Measurements from ENCODE around the gene SYNE3. TPM values are rescaled to one million over a fixed set of nuclear protein-coding genes. Genes with fewer than 3 reads are reported as not detected.
A peak's percentile ranks its signal among the peaks of the same experiment; 100 is the strongest.

SYNE3 gene
- total RNA-seq, 1 experiment from 2014 or later, result 6.2 TPM

- H3K27me3 ChIP-seq (ENCODE audit: control insufficient read depth, insufficient read depth, low read length), result no peaks in the 10 kb centered on the region
- in situ Hi-C loops (cut with HindIII; ENCODE audit: low pct_unique_long_range_greater_than_20kb, low sequenced_read_pairs), result no loop called here
- no peak overlapping the region for H3K27ac ChIP-seq (ENCODE audit: low read length)
- DNase-seq (ENCODE audit: low read depth, low spot score) (no peak), ATAC-seq (no peak)
- H3K36me3 ChIP-seq (ENCODE audit: control insufficient read depth, insufficient read depth, low read length), result peaks cover 12% of the 10 kb centered on the region
- ChIA-PET POLR2A (no interaction called here), CTCF (no interaction called here)
- TF ChIP-seq, protein P1, sequence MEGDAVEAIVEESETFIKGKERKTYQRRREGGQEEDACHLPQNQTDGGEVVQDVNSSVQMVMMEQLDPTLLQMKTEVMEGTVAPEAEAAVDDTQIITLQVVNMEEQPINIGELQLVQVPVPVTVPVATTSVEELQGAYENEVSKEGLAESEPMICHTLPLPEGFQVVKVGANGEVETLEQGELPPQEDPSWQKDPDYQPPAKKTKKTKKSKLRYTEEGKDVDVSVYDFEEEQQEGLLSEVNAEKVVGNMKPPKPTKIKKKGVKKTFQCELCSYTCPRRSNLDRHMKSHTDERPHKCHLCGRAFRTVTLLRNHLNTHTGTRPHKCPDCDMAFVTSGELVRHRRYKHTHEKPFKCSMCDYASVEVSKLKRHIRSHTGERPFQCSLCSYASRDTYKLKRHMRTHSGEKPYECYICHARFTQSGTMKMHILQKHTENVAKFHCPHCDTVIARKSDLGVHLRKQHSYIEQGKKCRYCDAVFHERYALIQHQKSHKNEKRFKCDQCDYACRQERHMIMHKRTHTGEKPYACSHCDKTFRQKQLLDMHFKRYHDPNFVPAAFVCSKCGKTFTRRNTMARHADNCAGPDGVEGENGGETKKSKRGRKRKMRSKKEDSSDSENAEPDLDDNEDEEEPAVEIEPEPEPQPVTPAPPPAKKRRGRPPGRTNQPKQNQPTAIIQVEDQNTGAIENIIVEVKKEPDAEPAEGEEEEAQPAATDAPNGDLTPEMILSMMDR (IDR thresholded peaks at IDR 0.05), result no peak
- TF ChIP-seq TCF7L2 (IDR thresholded peaks at IDR 0.05; ENCODE audit: low read depth, low read length), result no peak
- no peak for TF ChIP-seq POLR2AphosphoS5 (IDR thresholded peaks at IDR 0.05; ENCODE audit: low read depth, low read length)
- TF ChIP-seq REST (IDR thresholded peaks at IDR 0.05; ENCODE audit: insufficient read depth in 1 of 2, low read depth in 2 of 2, low read length in 1 of 2), result no peak
- no peak for TF ChIP-seq SIN3A (IDR thresholded peaks at IDR 0.05; ENCODE audit: borderline replicate concordance, insufficient read depth, low read depth, low read length)
- BruUV-seq (replicated peaks), result no TSS peak
- H3K4me3 ChIP-seq (ENCODE audit: low read depth in 2 of 2, low read length in 2 of 2), result no peak overlapping the region
- intact Hi-C loops (cut with micrococcal nuclease; ENCODE audit: unreplicated experiment), result no loop called here
- H3K4me1 ChIP-seq (ENCODE audit: control insufficient read depth, insufficient read depth, low read length), result peaks cover 33% of the 10 kb centered on the region
- no peaks in the 10 kb centered on the region for H3K9me3 ChIP-seq (ENCODE audit: control insufficient read depth, insufficient read depth, low read depth, low read length)
These were observed 12.8 kb upstream of the SYNE3 start for GRCh38 chr14:95529216-95529615.

DNA sequence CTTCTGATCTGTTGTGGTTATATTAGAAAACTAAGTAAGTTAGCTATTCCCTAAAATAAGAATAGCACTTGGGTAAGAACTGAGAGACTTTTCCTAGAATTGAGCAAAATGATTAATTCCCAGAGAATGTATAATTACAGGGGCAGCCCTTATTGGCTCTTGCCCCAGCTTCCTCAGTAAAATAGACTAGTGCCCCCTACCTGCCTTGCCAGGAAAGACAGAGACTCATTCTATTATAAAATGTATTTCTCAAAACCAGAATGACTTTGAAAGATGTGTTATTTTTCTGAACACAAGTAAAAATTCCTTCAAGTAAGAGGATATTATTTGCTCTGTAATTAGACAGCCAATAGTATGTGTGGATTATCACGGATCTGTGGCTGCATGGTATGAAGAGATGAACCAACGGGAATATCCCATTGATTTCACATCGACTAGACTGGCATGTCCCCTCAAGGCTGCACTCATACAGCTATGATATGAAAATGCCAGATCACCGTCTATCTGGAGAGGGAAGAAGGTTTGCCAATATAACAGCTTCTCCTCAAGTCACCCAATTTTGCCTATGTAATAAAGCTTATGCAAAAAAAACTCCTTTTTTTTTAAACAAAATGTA is 11.0 kb upstream of the SYNE3 start:
- Histone ChIP-seq H3K4me1 (ENCODE audit: control insufficient read depth, insufficient read depth, low read length) (peaks cover 41% of the 10 kb centered on the region), H3K27me3 (ENCODE audit: control insufficient read depth, insufficient read depth, low read length) (no peaks in the 10 kb centered on the region), H3K36me3 (ENCODE audit: control insufficient read depth, insufficient read depth, low read length) (peaks cover 2% of the 10 kb centered on the region; the same call in 1 of the 2 replicates), H3K9me3 (ENCODE audit: control insufficient read depth, insufficient read depth, low read depth, low read length) (no peaks in the 10 kb centered on the region), H3K27ac (ENCODE audit: low read length) (no peak overlapping the region), H3K4me3 (ENCODE audit: low read depth in 2 of 2, low read length in 2 of 2) (no peak overlapping the region)
- no peak for TF ChIP-seq POLR2AphosphoS5 (IDR thresholded peaks at IDR 0.05; ENCODE audit: low read depth, low read length)
- TF ChIP-seq, protein P1 (IDR thresholded peaks at IDR 0.05), result peak; percentile 75
- DNase-seq (ENCODE audit: low read depth, low spot score), result no peak
- CTCF ChIA-PET, result interaction anchor here (0.5 to 3.4 kb wide), 5 partner anchors 16 to 923 kb away, joined by 3 to 24 read pairs (median 4); no protein-coding TSS in a partner anchor
- POLR2A ChIA-PET, result no interaction called here
- ATAC-seq, result no peak
- intact Hi-C loops (cut with micrococcal nuclease; ENCODE audit: unreplicated experiment), result loop anchor here (2.0 kb wide), 1 partner anchor 85 kb away; no protein-coding TSS in a partner anchor
- in situ Hi-C loops (cut with HindIII; ENCODE audit: low pct_unique_long_range_greater_than_20kb, low sequenced_read_pairs), result no loop called here
- BruUV-seq (replicated peaks), result no TSS peak
